HCT116 (cell line): ENCODE data around the gene PTCH2. TPM values are rescaled to one million over a fixed set of nuclear protein-coding genes. Genes with fewer than 3 reads are reported as not detected.

Experiments used
- ATAC-seq: fragments of 200-7000 bp; cut with Tn5 transposase; 2 replicates; pipeline ENCODE4 v1.9.1; 2020; ENCODE audit warnings: mild to moderate bottlenecking, moderate library complexity
- BruUV-seq: library from RNA; stranded (reverse); fragments of 400-500 nt; replicated peaks from 2 replicates; lab custom pipeline; 2021; lab: Mats Ljungman, UMichigan
- CTCF ChIA-PET: fragments of 300-600 bp; sonication (Branson Sonifier 250); formaldehyde crosslinking; loops from one replicate; lab custom pipeline; 2021; ENCODE audit warnings: antibody characterized with exemption; lab: Charles Lee
- POLR2A ChIA-PET: fragments of 300-600, 350-600 bp; sonication (Branson Sonifier 250); formaldehyde crosslinking; loops from one replicate; lab custom pipeline; 2021; ENCODE audit warnings: antibody characterized with exemption; lab: Charles Lee
- RAD21 ChIA-PET, 2 experiments: fragments of 300-600 bp; sonication (Branson Sonifier 250); formaldehyde crosslinking; loops; one replicate each; lab custom pipeline; 2023; ENCODE audit warnings: low total read pairs in 2 of 2; ENCODE audit not compliant: uncharacterized antibody in 2 of 2, unreplicated experiment in 2 of 2, low non-redundant PET in 1 of 2; lab: Charles Lee
- DNase-seq: peaks from one replicate; pipeline ENCODE4 v3.0.0-alpha.2; 2010; ENCODE audit warnings: low read depth, low spot score
- H2AFZ ChIP-seq: fragments of 200-600 bp; shearing (Covaris generic), sonication (generic); 2 replicates; pipeline ENCODE4 v1.6.1; 2017; ENCODE audit warnings: low read depth, mixed run types, mixed read lengths, antibody characterized with exemption, low read length; ENCODE audit not compliant: poor library complexity, severe bottlenecking
- H3K27ac ChIP-seq: 2 replicates; pipeline ENCODE4 v1.5.1; 2012; ENCODE audit warnings: low read depth, low read length
- H3K27me3 ChIP-seq: fragments of 200-600 bp; sonication (generic); 2 replicates; pipeline ENCODE4 v1.6.1; 2016; ENCODE audit warnings: mixed run types, low read length, mixed read lengths; ENCODE audit not compliant: insufficient read depth
- H3K36me3 ChIP-seq, 2 experiments: fragments of 200-500 bp in 1 of 2; fragments of 200-600 bp in 1 of 2; sonication (Bioruptor generic) in 1 of 2; sonication (generic) in 1 of 2; 2 replicates each; pipeline versions ENCODE4 v1.5.1 to v1.6.1; 2014 to 2016; ENCODE audit warnings: low read length in 2 of 2, inconsistent platforms in 1 of 2, mixed read lengths in 1 of 2, mixed run types in 1 of 2; ENCODE audit not compliant: insufficient read depth in 2 of 2, control insufficient read depth in 1 of 2
- H3K4me1 ChIP-seq, 2 experiments: fragments of 200-600 bp in 1 of 2; sonication (generic) in 1 of 2; 2 replicates each; pipeline versions ENCODE4 v1.5.1 to v1.6.1; 2012 to 2017; ENCODE audit warnings: low read length in 2 of 2, inconsistent platforms in 1 of 2, mild to moderate bottlenecking in 1 of 2, mixed read lengths in 1 of 2, mixed run types in 1 of 2, moderate library complexity in 1 of 2; ENCODE audit not compliant: insufficient read depth in 2 of 2, control insufficient read depth in 1 of 2
- H3K4me2 ChIP-seq: fragments of 200-600 bp; sonication (generic); 2 replicates; pipeline ENCODE4 v1.6.1; 2017; ENCODE audit warnings: mixed run types, low read length, mixed read lengths
- H3K4me3 ChIP-seq, 2 experiments: fragments of 200-600 bp in 1 of 2; sonication (generic) in 1 of 2; replicated peaks in 1 of 2; 2 replicates each; pipeline ENCODE4 v1.5.1; 2011 to 2016; ENCODE audit warnings: low read length in 2 of 2, control low read depth in 1 of 2, low read depth in 1 of 2, mild to moderate bottlenecking in 1 of 2, mixed read lengths in 1 of 2, mixed run types in 1 of 2
- H3K79me2 ChIP-seq: fragments of 200-600 bp; sonication (generic); 2 replicates; pipeline ENCODE4 v1.6.1; 2017; ENCODE audit warnings: mild to moderate bottlenecking, mixed run types, low read length, moderate library complexity, mixed read lengths; ENCODE audit not compliant: insufficient read depth
- H3K9ac ChIP-seq: fragments of 200-600 bp; sonication (generic); 2 replicates; pipeline ENCODE4 v1.6.1; 2016; ENCODE audit warnings: low read length, mixed read lengths
- H3K9me2 ChIP-seq: fragments of 200-600 bp; sonication (generic), shearing (Covaris generic); 2 replicates; pipeline ENCODE4 v1.6.1; 2017; ENCODE audit warnings: mixed run types, mild to moderate bottlenecking, moderate library complexity; ENCODE audit not compliant: insufficient read depth
- H3K9me3 ChIP-seq, 2 experiments: fragments of 200-500 bp in 1 of 2; fragments of 200-600 bp in 1 of 2; sonication (Bioruptor generic) in 1 of 2; sonication (generic) in 1 of 2; 2 replicates each; pipeline ENCODE4 v1.6.1; 2014 to 2017; ENCODE audit warnings: low read length in 2 of 2, mixed read lengths in 2 of 2, inconsistent platforms in 1 of 2, low read depth in 1 of 2, mild to moderate bottlenecking in 1 of 2, mixed run types in 1 of 2, moderate library complexity in 1 of 2; ENCODE audit not compliant: control insufficient read depth in 1 of 2, insufficient read depth in 1 of 2
- H4K20me1 ChIP-seq: fragments of 200-600 bp; sonication (generic), shearing (Covaris generic); 2 replicates; pipeline ENCODE4 v1.6.1; 2017; ENCODE audit warnings: mixed run types, mild to moderate bottlenecking, moderate library complexity; ENCODE audit not compliant: insufficient read depth
- POLR2A ChIP-seq: IDR thresholded peaks from 2 replicates; pipeline ENCODE4 v1.7.0; 2011; ENCODE audit warnings: borderline replicate concordance; ENCODE audit not compliant: insufficient read depth, insufficient read length; ENCODE audit errors: extremely low read depth
- POLR2AphosphoS5 ChIP-seq: IDR thresholded peaks from 2 replicates; pipeline ENCODE4 v1.6.1; 2011; ENCODE audit warnings: mild to moderate bottlenecking, low read depth, low read length, moderate library complexity
- ZFX ChIP-seq: fragments of 450-650 bp; IDR thresholded peaks from 2 replicates; pipeline ENCODE4 v1.6.1; 2017
- intact Hi-C: fragments of 100-400 bp; cut with micrococcal nuclease; formaldehyde crosslinking; loops from 2 replicates; pipeline ENCODE4 v1.10.0; 2022
- total RNA-seq: library from RNA; stranded (reverse); gene quantifications from one replicate; pipeline ENCODE4 v1.2.1, GENCODE V29; 2021; ENCODE audit not compliant: unreplicated experiment
- TF ChIP-seq, protein P1 (sequence below): IDR thresholded peaks from 2 replicates; pipeline ENCODE4 v1.6.1; 2012
- TF ChIP-seq, protein P2 (sequence below): IDR thresholded peaks from 2 replicates; pipeline ENCODE4 v1.6.1; 2012; ENCODE audit warnings: low read depth
- TF ChIP-seq, protein P3 (sequence below): IDR thresholded peaks from 2 replicates; pipeline ENCODE4 v1.6.1; 2012

PTCH2 gene
- total RNA-seq, 1 experiment from 2014 or later, result 1.3 TPM

DNA sequence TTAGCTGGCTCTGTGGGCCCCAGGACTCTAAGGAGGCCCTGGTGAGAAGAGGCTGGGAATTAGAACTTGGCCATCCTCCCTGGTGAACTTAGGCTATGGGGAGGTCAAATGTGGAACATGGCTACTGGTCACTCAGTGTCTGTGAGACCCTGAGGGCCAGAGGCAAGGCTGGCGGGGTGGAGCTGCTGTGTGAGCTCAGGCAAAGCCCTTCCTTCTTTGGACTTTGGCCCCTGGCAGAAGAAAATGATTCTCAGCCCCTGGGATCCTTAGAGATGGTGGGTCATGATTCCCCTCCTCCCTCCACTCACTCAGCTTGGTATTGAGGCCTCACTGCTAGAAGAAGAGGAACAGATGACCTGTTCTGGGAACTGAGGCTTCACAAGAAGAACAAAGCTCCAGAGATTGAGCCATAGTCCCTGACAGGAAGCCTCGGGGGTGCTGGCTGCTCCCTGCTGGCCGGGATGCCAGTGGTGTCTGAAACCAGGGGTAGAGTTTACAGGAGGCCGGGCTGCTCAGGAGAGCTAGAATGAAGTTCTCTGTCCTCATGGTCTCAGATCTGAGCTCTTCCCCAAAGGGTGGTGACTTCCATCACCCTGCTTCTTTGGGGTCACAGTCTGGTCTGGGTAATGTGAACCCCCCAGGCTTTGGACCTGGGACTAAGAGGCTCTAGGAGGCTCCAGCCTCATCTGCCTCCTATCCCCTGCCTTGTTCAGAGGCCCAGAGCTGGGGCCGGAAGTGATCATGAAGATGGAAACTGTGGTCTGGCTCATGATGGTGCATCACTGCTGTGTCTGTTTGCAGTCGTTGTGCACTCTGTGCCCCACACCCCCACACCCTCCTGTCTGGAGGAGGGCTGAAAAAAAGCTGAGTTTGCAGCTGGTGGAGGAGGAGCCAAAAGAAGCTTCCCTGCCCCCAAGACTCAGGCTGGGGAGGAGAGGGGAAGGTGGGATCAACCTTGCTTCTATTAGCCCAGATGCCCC lies 33.8 kb downstream of the PTCH2 start (continued):
- no peak for TF ChIP-seq ZFX
- TF ChIP-seq, protein P1, sequence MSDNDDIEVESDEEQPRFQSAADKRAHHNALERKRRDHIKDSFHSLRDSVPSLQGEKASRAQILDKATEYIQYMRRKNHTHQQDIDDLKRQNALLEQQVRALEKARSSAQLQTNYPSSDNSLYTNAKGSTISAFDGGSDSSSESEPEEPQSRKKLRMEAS, result no peak
- TF ChIP-seq, all 23 proteins: peak for 0

DNA sequence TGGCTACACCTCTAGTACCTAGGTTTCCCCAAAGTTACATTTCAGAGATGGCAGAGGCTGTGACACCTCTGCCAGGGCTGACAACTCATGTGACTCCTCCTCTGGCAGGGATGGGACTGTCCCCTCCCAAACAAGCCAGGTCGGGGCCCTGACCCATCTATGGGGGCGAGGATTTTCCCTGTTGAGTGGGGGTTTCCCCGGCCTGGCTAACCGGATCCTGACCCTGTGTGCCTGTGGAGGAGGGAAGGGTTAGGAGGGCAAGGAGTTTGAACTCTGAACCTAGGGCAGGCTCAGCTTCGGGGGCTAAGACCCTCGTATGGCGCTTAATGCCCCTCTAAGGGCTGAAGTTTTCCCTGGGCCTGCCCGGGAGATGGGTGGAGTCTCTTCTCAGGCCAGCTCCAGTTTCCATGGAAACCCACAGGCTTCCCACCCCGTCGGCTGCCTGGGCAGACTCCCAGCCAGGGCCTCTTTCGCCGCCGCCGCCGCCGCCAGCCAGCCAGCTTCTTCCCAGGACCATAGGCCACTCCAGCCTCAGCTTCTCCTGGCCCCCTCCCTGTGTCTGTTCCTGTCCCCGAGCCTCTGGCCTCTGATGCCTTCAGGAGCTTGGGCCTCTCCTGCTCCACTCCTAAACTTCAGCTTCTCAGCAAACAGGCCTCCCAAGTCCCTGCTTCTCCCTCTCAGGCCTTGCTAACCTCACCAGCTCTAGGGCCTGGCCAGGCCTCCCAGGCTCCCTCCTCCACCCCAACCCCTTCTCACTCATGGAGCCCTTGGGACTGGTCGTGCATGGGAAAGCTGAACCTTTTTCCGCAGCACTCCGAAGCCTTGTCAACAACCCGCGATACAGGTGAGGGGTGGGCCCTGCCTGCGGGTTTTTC lies 34.8 kb downstream of the PTCH2 start, which contains the start of gene BTBD19:
TSS of gene BTBD19 (plus strand) at position 461 of the 875 bp plus-strand sequence. CDS start at position 759, 298 bp downstream.
- intact Hi-C loops, result no loop called here
- peak within 1 kb of the TSS; percentile 30 to 32 for H3K4me3 ChIP-seq

More for the DNA sequence above, 34.8 kb downstream of the PTCH2 start, which contains the start of gene BTBD19:
- DNase-seq, result no peak
- TF ChIP-seq POLR2A (peak; percentile 5), POLR2AphosphoS5 (no peak; the same call in none of the 2 replicates), ZFX (peak; percentile 60)
- TF ChIP-seq, protein P2, sequence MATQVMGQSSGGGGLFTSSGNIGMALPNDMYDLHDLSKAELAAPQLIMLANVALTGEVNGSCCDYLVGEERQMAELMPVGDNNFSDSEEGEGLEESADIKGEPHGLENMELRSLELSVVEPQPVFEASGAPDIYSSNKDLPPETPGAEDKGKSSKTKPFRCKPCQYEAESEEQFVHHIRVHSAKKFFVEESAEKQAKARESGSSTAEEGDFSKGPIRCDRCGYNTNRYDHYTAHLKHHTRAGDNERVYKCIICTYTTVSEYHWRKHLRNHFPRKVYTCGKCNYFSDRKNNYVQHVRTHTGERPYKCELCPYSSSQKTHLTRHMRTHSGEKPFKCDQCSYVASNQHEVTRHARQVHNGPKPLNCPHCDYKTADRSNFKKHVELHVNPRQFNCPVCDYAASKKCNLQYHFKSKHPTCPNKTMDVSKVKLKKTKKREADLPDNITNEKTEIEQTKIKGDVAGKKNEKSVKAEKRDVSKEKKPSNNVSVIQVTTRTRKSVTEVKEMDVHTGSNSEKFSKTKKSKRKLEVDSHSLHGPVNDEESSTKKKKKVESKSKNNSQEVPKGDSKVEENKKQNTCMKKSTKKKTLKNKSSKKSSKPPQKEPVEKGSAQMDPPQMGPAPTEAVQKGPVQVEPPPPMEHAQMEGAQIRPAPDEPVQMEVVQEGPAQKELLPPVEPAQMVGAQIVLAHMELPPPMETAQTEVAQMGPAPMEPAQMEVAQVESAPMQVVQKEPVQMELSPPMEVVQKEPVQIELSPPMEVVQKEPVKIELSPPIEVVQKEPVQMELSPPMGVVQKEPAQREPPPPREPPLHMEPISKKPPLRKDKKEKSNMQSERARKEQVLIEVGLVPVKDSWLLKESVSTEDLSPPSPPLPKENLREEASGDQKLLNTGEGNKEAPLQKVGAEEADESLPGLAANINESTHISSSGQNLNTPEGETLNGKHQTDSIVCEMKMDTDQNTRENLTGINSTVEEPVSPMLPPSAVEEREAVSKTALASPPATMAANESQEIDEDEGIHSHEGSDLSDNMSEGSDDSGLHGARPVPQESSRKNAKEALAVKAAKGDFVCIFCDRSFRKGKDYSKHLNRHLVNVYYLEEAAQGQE, result no peak
- TF ChIP-seq, protein P3, sequence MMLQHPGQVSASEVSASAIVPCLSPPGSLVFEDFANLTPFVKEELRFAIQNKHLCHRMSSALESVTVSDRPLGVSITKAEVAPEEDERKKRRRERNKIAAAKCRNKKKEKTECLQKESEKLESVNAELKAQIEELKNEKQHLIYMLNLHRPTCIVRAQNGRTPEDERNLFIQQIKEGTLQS, result no peak
- TF ChIP-seq, all 23 proteins: peak for 2
- H3K9me2 ChIP-seq, result no peaks in the 10 kb centered on the region
- peak; percentile 28 for ATAC-seq
- H3K9ac ChIP-seq, result peak within 1 kb of the TSS; percentile 73
- RAD21 ChIA-PET, result interaction anchor here in 1 of 2 experiments (1.0 kb wide), 1 partner anchor 8 kb away, joined by 3 read pairs; the partner anchor contains the start of gene PLK3
- peak within 1 kb of the TSS; percentile 68 for H3K4me2 ChIP-seq
- H2AFZ ChIP-seq, result no peak within 1 kb of the TSS
- no peaks in the 10 kb centered on the region for H4K20me1 ChIP-seq
- H3K79me2 ChIP-seq, result peaks cover 21% of the 10 kb centered on the region; the same call in 1 of the 2 replicates
- no peaks in the 10 kb centered on the region for H3K9me3 ChIP-seq
- peaks cover 2 to 31% of the 10 kb centered on the region in 2 experiments; a peak in 3 of 4 replicates for H3K36me3 ChIP-seq
- H3K4me1 ChIP-seq, result peaks cover 58 to 87% of the 10 kb centered on the region in 2 experiments
- peak within 1 kb of the TSS; percentile 98 for H3K27ac ChIP-seq
- CTCF ChIA-PET, result interaction anchor here (1.0 to 2.3 kb wide), 5 partner anchors 8 to 23 kb away, joined by 3 to 10 read pairs (median 4); partner anchors contain the start of gene PLK3
- POLR2A ChIA-PET, result interaction anchor here (0.8 to 8.0 kb wide), 10 partner anchors 8 to 203 kb away, joined by 3 to 200 read pairs (median 9); partner anchors contain the start of genes HECTD3, PLK3, RNU5D-1 and RPS8
- H3K27me3 ChIP-seq, result no peaks in the 10 kb centered on the region
- BruUV-seq, result no TSS peak
